Measurements from ENCODE around the gene CDHR3. TPM values are rescaled to one million over a fixed set of nuclear protein-coding genes. Genes with fewer than 3 reads are reported as not detected.

The CDHR3 gene
- polyA plus RNA-seq, 1 donor = 22.2 TPM

DNA sequence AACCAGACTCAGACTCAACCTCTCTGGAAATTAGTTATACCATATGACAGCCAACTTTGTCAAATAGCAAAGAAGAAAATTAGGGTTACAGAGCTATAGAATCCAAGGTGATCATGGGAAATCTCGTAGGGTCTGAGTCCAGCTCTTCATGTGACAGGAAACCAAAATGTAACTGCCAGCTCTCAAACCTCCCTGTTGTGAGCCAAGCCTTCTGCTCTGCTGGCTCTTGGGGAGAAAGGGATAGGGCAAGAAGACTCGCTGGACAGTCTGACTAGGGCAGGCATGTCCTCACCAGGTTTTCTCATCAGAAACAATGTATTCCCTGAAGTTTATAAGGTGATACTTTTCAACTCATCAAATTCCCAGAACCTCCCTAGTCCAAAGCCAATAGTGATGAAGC is 63.0 kb downstream of the CDHR3 start:
- no peak for DNase-seq (ENCODE audit: low read depth)

DNA sequence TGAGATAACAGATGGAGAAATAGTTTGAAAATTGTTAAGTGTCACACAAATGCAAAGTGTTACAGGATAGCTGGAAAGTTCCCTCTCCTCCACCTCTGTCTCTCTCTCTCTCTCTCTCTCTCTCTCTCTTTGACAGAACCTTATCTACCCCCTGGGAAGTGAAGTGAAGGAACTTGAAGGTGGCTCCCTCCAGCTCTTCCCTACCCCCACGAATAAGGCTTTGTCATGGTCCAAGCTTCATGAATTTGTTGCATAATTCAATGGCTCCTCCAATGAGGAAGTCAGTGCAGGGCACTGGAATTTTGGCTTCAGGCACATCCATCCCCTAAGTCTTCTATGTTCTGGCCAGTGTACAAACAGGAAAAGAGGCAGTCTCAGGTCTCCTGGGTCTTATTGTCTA is 66.4 kb downstream of the CDHR3 start:
- DNase-seq (ENCODE audit: low read depth) = no peak

GRCh38 chr7:106029941-106030340 is 66.9 kb downstream of the CDHR3 start:
- no peak for DNase-seq (ENCODE audit: low read depth)

DNA sequence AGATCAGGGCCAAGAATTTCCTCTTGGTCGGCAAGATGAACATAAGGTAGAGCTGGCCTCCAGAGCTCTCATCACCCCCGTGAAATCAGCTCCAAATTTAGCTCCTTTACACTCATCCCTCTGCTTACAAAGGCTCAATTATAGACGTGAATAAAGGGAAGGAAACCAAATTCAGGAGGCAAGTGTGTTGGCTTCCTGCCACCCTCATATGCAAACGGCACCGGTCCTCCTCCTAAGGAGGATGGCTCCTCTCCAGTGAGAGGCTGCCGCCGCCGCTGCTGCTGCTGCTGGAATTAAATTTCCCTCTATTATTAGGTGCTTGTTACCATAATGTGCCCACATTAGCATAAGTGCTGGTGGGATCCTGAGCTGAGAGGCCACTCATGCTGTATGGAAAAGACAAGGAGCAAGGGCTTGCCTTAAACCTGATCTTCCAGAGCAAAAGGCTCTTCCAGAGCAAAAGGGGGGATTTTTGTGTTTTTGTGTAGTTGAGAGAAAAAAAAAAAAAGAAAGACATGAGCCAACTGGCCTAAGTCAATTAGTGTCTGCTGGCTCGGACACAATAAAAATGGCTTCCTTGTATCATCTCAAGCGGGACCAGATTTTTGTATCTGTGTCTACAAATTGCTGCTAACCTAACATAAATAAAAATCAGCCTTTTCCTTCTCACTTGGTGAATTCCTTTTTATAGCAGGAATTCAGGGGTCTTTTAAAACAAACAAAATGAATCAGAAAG is 68.4 kb downstream of the CDHR3 start:
- no peak for DNase-seq (ENCODE audit: low read depth)

- DNase-seq (ENCODE audit: low read depth) = no peak
Measured at GRCh38 chr7:106032295-106032694, 69.2 kb downstream of the CDHR3 start.

DNA sequence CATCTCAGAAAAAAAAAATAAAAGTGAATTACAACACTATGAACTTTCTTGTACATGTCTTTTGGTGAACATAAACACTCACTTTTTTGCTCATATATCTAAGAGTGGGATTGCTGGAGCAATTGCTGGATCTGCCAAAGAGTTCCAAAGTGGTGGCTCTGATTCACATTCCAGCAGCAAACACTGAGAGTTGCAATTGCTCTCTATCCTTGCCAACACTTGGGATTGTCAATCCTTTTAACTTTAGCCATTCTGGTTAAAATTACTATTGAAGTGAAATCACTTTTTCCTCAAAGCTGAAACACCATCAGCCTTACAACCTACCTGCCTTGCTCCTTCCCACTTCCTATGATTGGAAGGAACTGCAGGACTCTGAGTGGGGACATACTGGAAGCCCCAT is 70.7 kb downstream of the CDHR3 start:
- no peak for DNase-seq (ENCODE audit: low read depth)

- DNase-seq (ENCODE audit: low read depth) = no peak
Measured at GRCh38 chr7:106034383-106034782, 71.3 kb downstream of the CDHR3 start.

- no peak for DNase-seq (ENCODE audit: low read depth)
Measured at GRCh38 chr7:106035568-106035967, 72.5 kb downstream of the CDHR3 start.

GRCh38 chr7:106036004-106036403 is 72.9 kb downstream of the CDHR3 start:
- no peak for DNase-seq (ENCODE audit: low read depth)

DNA sequence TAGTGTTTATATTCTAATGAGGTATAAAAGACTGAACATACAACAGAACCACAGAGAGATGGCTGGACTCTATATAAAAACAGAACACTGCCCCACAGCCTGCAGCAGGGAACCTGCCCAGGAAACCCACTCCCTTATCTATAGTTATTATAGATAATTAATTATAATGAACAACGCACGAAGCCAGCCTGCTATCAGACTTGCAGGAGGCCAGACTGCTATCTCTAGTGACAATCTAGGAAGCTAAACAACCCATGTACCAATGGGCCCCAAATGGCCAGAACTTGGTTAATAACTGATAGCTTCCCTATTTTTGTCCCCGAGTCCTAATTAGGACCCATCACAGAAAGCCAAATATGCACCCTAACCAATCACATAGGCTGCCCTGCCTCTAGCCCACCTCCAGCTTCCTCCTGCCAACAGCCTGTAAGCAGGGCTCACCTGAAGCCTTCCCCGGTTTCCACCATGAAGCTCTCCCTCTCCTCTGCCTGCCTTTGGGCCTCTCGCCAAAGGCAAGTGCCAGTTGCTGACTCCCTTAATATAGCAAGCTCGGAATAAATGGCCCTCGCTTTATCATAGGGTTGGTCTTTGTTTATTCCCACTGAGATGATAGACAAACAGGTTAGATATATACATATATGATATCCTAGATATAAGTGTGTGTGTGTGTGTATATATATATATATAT is 74.6 kb downstream of the CDHR3 start:
- DNase-seq (ENCODE audit: low read depth) = no peak

DNA sequence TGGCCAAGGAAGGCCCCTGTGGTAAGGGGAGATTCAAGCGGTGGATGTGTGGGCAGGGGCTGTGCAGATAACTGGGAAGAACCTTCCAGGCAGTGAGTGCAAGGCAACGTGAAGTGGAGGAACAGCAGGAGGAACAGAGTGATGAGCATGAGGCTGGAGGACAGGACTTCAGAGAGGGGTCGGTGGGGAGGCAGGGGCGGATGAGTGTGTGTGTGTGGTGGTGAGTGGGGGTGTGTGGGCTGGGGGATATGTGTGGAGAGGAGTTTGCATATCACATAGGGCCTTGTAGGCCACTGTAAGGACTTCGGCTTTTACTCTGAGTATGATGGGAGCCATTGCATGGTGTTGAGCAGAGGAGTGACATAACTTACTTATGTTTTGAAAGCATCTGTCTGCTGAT is 75.2 kb downstream of the CDHR3 start:
- no peak for DNase-seq (ENCODE audit: low read depth)

DNA sequence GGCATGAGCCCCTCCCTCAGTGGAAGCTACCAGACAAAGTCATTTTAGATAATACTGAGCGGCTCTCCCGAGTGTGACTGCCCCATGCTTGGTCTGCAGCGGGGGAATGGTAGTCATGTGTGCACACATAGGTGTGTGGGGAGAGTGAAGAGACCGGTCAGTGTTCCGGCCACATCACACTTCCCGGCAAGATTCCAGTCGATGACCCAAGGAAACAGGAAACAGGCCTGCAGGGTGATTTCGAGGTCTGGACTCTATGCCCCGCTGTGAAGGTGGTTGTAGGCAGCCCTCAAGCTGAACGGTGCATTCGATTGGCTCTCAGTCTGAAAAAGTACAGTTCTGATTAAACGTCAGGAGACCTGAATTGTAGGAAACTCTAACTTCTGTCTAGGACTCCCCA is 75.9 kb downstream of the CDHR3 start:
- no peak for DNase-seq (ENCODE audit: low read depth)

DNA sequence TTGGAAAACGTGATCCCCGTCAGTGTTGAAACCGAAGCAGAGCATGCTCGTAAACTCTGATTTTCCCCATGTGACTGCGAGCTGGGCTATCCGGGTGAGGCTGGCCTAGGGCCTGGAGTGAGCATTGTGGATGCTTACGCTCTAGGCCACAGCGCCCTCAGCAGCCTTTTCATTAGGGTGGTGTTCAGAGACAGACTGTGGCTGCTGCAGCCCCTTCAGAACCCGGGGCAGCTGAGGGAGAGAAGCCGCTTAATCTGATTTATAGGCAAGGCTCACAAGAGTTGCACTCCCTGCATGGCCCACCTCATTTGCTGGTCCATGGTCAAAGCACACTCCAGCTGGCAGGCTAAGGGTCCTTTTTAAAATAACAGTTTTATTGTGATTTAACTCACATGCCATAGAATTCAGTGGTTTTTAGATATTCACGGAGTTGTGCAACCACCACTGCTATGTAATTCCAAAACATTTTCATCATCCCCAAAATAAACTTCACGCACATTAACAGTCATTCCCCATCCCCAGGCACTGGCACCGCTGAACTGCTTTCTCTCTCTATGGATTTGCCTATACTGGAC is 76.5 kb downstream of the CDHR3 start:
- DNase-seq (ENCODE audit: low read depth) = no peak

DNA sequence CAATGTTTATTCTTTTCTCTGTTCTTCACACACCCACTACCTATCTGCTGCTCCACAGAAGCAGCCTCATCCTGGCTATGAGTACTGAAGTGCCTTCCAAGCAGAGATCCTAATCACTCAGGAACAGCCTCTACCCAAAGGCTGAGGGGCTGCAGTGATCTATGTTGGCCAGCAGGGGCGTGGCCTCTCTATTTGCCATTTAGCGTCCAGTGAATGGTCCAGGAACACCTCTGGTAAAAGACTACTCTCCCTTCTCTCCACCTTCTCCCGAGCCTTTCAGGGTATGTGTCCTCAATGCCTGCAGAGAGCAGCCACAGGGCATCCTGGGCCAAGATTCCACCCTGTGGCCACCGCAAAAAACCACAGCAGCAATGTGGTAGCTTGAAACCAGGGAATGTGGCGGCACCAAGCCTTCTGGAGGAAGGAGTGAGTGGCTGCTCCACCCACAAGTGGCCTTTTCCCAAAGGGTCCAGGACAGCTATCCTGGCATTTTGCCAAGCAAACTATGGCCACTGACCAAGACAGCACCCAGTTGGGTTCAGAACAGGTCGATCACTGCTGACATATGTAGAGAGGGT is 78.2 kb downstream of the CDHR3 start:
- DNase-seq (ENCODE audit: low read depth) = no peak

- DNase-seq (ENCODE audit: low read depth) = no peak
Measured at GRCh38 chr7:106042196-106042611, 79.1 kb downstream of the CDHR3 start.

GRCh38 chr7:106045139-106045538 is 82.1 kb downstream of the CDHR3 start:
- DNase-seq (ENCODE audit: low read depth) = no peak

GRCh38 chr7:106045586-106045985 is 82.5 kb downstream of the CDHR3 start:
- DNase-seq (ENCODE audit: low read depth) = no peak

- no peak for DNase-seq (ENCODE audit: low read depth)
Measured at GRCh38 chr7:106047184-106047583, 84.1 kb downstream of the CDHR3 start.

DNA sequence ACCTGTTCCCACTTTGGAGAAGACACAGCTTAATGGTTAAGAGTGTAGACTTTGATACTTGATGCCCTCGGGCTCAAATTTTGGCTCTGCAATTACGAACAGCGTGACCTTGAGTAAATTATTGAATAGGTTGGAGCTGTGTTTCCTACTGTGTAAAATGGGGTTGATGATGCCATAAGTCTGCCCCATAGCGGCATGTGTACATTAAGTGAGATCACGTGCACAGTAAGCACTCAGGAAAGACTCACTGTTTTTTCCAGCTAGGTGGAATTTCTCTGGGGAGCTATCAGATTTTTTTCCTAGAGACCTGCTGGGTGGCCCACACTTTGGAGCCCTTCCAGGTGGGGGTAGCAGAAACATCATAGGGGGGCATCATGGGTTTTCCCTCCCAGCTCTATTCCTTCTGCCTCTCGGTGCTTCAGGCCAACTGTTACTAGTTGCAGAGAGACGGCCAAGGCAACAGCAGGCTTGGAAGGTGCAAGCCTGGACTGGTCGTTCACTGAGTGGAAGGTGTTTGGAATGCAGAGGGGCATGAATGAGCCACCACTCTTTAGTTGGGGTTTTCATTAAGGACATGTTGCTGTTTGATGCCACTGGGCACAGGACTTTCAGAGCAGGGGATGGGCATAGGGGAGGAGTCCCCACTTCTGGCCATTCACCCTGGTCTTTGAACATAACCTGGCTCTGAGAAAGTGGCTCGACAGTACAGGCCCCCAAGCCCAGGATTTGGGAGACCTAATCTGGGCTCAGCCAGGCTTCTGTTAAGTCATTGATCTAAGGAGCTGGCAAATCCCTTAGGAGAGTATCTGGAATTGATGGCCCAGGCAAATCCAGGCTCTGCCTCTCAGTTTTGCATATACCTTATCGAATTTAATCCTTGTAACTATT is 85.0 kb downstream of the CDHR3 start:
- no peak for DNase-seq (ENCODE audit: low read depth)

DNA sequence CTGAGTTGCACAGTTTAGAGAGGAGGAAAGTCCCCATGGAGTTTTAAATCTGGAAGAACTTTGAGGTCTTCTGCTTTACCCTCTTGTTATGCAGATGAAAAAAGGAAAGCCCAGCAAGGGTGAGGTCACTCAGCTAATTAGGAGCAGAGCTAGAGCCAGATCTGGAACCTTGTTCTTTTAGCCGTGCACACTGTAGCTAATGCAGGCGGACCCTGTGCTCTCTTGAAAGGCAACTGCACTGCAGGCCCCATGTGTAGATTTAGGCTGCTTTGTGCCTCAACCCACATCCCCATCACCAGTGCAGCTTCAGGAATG is 85.6 kb downstream of the CDHR3 start:
- DNase-seq (ENCODE audit: low read depth) = no peak

GRCh38 chr7:106049139-106049752 is 86.2 kb downstream of the CDHR3 start:
- no peak for DNase-seq (ENCODE audit: low read depth)

Data from forelimb muscle (tissue), 1 donor.